OCI-LY1 (cell line): ENCODE measurements around the gene SYT1.

Source experiments
- EZH2 ChIP-seq: fragments of 200-600 bp; sonication (generic), shearing (Covaris generic); IDR thresholded peaks from 2 replicates; pipeline ENCODE4 v1.8.0; 2017; ENCODE audit warnings: borderline replicate concordance, mixed run types, mild to moderate bottlenecking, antibody characterized with exemption, low read length, moderate library complexity, mixed read lengths
- TF ChIP-seq, protein P1 (sequence below): fragments of 200-600 bp; sonication (generic), shearing (Covaris generic); IDR thresholded peaks from 2 replicates; pipeline ENCODE4 v1.5.1; 2017; ENCODE audit warnings: mild to moderate bottlenecking, antibody characterized with exemption, low read length, moderate library complexity, mixed read lengths

GRCh38 chr12:79164890-79165289, 300.3 kb downstream of the SYT1 start:
- TF ChIP-seq, protein P1, sequence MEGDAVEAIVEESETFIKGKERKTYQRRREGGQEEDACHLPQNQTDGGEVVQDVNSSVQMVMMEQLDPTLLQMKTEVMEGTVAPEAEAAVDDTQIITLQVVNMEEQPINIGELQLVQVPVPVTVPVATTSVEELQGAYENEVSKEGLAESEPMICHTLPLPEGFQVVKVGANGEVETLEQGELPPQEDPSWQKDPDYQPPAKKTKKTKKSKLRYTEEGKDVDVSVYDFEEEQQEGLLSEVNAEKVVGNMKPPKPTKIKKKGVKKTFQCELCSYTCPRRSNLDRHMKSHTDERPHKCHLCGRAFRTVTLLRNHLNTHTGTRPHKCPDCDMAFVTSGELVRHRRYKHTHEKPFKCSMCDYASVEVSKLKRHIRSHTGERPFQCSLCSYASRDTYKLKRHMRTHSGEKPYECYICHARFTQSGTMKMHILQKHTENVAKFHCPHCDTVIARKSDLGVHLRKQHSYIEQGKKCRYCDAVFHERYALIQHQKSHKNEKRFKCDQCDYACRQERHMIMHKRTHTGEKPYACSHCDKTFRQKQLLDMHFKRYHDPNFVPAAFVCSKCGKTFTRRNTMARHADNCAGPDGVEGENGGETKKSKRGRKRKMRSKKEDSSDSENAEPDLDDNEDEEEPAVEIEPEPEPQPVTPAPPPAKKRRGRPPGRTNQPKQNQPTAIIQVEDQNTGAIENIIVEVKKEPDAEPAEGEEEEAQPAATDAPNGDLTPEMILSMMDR: no peak
- TF ChIP-seq EZH2: no peak
